ENCODE data around the gene TSKU. TPM values are rescaled to one million over a fixed set of nuclear protein-coding genes. Genes with fewer than 3 reads are reported as not detected.

Gene TSKU
- total RNA-seq, 4 donors from 2014 or later, result 153 to 281 (median 161) TPM

- TF ChIP-seq, protein P1, sequence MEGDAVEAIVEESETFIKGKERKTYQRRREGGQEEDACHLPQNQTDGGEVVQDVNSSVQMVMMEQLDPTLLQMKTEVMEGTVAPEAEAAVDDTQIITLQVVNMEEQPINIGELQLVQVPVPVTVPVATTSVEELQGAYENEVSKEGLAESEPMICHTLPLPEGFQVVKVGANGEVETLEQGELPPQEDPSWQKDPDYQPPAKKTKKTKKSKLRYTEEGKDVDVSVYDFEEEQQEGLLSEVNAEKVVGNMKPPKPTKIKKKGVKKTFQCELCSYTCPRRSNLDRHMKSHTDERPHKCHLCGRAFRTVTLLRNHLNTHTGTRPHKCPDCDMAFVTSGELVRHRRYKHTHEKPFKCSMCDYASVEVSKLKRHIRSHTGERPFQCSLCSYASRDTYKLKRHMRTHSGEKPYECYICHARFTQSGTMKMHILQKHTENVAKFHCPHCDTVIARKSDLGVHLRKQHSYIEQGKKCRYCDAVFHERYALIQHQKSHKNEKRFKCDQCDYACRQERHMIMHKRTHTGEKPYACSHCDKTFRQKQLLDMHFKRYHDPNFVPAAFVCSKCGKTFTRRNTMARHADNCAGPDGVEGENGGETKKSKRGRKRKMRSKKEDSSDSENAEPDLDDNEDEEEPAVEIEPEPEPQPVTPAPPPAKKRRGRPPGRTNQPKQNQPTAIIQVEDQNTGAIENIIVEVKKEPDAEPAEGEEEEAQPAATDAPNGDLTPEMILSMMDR (IDR thresholded peaks at IDR 0.05), result no peak
- ATAC-seq (ENCODE audit: low FRiP score) (no peak), DNase-seq (ENCODE audit: low spot score) (no peak)
Measured at GRCh38 chr11:76834151-76834550, 51.0 kb downstream of the TSKU start.

- no peak for DNase-seq (ENCODE audit: low spot score)
- ATAC-seq (ENCODE audit: low FRiP score), result no peak
- TF ChIP-seq, protein P1 (IDR thresholded peaks at IDR 0.05), result no peak
Measured at GRCh38 chr11:76835036-76835435, 51.9 kb downstream of the TSKU start.

GRCh38 chr11:76835928-76836612 lies 52.9 kb downstream of the TSKU start:
- TF ChIP-seq, protein P1 (IDR thresholded peaks at IDR 0.05), result no peak
- ATAC-seq (ENCODE audit: low FRiP score), result no peak
- DNase-seq (ENCODE audit: low spot score), result no peak

GRCh38 chr11:76836613-76837291 lies 53.6 kb downstream of the TSKU start:
- DNase-seq (ENCODE audit: low spot score) (no peak), ATAC-seq (ENCODE audit: low FRiP score) (no peak)
- TF ChIP-seq, protein P1 (IDR thresholded peaks at IDR 0.05), result no peak

DNA sequence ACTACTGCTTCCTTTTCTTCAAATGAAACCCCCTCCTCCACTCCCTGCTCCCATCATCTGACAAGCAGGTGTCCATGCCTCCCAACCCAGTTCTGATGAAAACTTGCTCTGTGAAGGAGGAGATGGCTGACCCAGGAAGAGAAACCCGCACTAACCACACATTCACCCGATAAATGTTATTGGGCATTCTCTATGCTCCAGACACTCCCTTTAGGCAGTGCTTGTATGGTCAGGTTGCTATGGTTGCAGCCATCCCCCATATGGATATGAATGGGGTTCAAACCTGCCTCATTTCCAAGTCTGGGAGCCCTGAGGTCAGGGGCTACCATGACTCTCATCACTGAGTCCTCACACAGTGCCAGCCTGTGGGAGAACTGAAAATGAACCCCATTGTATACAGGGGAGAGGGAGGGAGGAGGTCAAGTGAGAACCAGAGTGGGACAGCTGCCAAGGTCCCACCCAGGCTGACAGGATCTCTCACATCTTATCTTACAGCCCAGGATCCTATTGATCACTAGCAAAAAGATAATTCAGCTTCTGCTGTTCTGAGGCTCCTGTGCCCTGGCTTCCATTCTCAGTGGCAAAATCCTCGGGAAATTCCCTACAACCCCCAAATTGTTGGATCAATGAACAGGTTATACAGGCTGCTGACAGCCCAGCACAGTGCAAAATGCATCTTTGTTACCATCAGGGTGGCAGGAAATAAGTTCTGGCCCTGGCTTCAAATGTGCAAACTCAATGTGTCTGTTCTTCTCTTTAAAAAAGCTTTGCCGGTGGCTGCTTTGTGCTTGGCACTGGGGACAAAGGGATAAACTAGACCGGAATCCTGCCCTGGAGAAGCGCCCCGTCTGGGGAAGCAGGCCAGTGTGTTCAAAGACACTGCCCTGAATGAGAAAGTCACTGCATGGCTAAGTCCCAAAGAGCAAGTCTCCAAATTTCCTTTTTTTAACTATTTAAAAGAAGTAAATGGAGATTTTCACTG lies 54.8 kb downstream of the TSKU start:
- DNase-seq (ENCODE audit: low spot score) (no peak), ATAC-seq (ENCODE audit: low FRiP score) (no peak)
- TF ChIP-seq, protein P1 (IDR thresholded peaks at IDR 0.05), result no peak

DNA sequence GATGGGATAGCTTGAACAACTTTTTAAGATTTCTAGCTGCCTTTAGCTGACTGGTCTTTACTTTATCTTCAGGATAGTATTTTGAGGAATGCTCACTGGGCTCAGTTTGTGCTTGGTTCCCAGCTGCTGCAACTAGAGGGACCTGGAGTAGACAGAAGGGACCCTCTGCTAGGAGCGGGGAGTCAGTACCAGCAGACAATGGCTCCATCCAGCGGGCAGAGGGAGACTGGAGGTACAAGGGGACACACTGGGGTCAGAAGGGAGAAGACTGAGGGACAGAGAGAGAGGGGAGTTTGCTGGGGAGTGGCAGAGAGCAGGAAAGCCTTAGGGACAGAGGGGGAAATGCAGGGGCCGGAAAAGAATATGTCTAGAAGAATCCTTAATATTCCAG lies 55.5 kb downstream of the TSKU start:
- ATAC-seq (ENCODE audit: low FRiP score), result no peak
- TF ChIP-seq, protein P1 (IDR thresholded peaks at IDR 0.05), result no peak
- no peak for DNase-seq (ENCODE audit: low spot score)

All from omental fat pad (tissue), 4 donors.